Upper lobe of right lung (tissue), 1 donor: ENCODE measurements around the gene EBF4. TPM values are rescaled to one million over a fixed set of nuclear protein-coding genes. Genes with fewer than 3 reads are reported as not detected.

Experiments used
- ATAC-seq: fragments of 200-7000 bp; cut with Tn5 transposase; one replicate; pipeline ENCODE4 v1.9.1; 2020; ENCODE audit warnings: mild to moderate bottlenecking, moderate library complexity
- DNase-seq: peaks from one replicate; pipeline ENCODE4 v3.0.0-alpha.2; 2020
- H3K27ac ChIP-seq: fragments of 200-600 bp; one replicate; pipeline ENCODE4 v1.8.0; 2022
- H3K27me3 ChIP-seq: fragments of 200-600 bp; one replicate; pipeline ENCODE4 v1.8.0; 2022; ENCODE audit warnings: mild to moderate bottlenecking
- H3K36me3 ChIP-seq: fragments of 200-600 bp; one replicate; pipeline ENCODE4 v1.8.0; 2022
- H3K4me1 ChIP-seq: fragments of 200-600 bp; one replicate; pipeline ENCODE4 v1.8.0; 2022
- H3K4me3 ChIP-seq: fragments of 200-600 bp; one replicate; pipeline ENCODE4 v1.8.0; 2022; ENCODE audit warnings: mild to moderate bottlenecking
- H3K9me3 ChIP-seq: fragments of 200-600 bp; one replicate; pipeline ENCODE4 v1.8.0; 2022
- CTCF ChIP-seq: fragments of 200-600 bp; IDR thresholded peaks from one replicate; pipeline ENCODE4 v1.8.0; 2022; ENCODE audit warnings: antibody characterized with exemption
- intact Hi-C: fragments of 100-400 bp; cut with DNase I; formaldehyde crosslinking; loops from one replicate; pipeline ENCODE4 v1.11.0; 2022
- total RNA-seq: library from RNA; stranded (reverse); fragmentation: NEBNext Ultra II Directional; extraction: Animal tissue kit (Norgen Biotek cat#: 25700); gene quantifications from one replicate; pipeline ENCODE4 v1.2.1, GENCODE V29; 2021
- donor health status: DM: no; HTN: yes; CAD: no; lungs with severe emphysema.

EBF4 gene
- total RNA-seq, 1 donor from 2014 or later, result 19.5 TPM

- no peak overlapping the region for H3K27ac ChIP-seq
- DNase-seq, result no peak
- no peaks in the 10 kb centered on the region for H3K9me3 ChIP-seq
- H3K4me3 ChIP-seq, result no peak overlapping the region
- H3K4me1 ChIP-seq, result no peaks in the 10 kb centered on the region
- no peaks in the 10 kb centered on the region for H3K36me3 ChIP-seq
- intact Hi-C loops, result no loop called here
- no peak for ATAC-seq
- TF ChIP-seq CTCF, result no peak
- H3K27me3 ChIP-seq, result no peaks in the 10 kb centered on the region
Observed at GRCh38 chr20:2739042-2739398, 46.4 kb downstream of the EBF4 start.

GRCh38 chr20:2740702-2741101, 48.1 kb downstream of the EBF4 start:
- Histone ChIP-seq H3K27ac (no peak overlapping the region), H3K4me1 (no peaks in the 10 kb centered on the region), H3K36me3 (no peaks in the 10 kb centered on the region), H3K27me3 (no peaks in the 10 kb centered on the region), H3K9me3 (no peaks in the 10 kb centered on the region), H3K4me3 (no peak overlapping the region)
- ATAC-seq (no peak), DNase-seq (no peak)
- TF ChIP-seq CTCF, result no peak
- intact Hi-C loops, result no loop called here

- DNase-seq (no peak), ATAC-seq (no peak)
- Histone ChIP-seq H3K36me3 (no peaks in the 10 kb centered on the region), H3K9me3 (no peaks in the 10 kb centered on the region), H3K27me3 (no peaks in the 10 kb centered on the region), H3K4me1 (no peaks in the 10 kb centered on the region), H3K4me3 (no peak overlapping the region), H3K27ac (no peak overlapping the region)
- intact Hi-C loops, result no loop called here
- TF ChIP-seq CTCF, result no peak
Observed at GRCh38 chr20:2741463-2741862, 48.9 kb downstream of the EBF4 start.

GRCh38 chr20:2741881-2742280, 49.3 kb downstream of the EBF4 start:
- no peaks in the 10 kb centered on the region for H3K27me3 ChIP-seq
- H3K9me3 ChIP-seq, result no peaks in the 10 kb centered on the region
- DNase-seq (no peak), ATAC-seq (no peak)
- intact Hi-C loops, result no loop called here
- H3K27ac ChIP-seq, result no peak overlapping the region
- H3K36me3 ChIP-seq, result no peaks in the 10 kb centered on the region
- no peak for TF ChIP-seq CTCF
- no peak overlapping the region for H3K4me3 ChIP-seq
- H3K4me1 ChIP-seq, result no peaks in the 10 kb centered on the region

GRCh38 chr20:2742431-2742830, 49.9 kb downstream of the EBF4 start:
- H3K4me3 ChIP-seq, result no peak overlapping the region
- H3K4me1 ChIP-seq, result no peaks in the 10 kb centered on the region
- H3K9me3 ChIP-seq, result no peaks in the 10 kb centered on the region
- ATAC-seq (no peak), DNase-seq (no peak)
- TF ChIP-seq CTCF, result no peak
- H3K27me3 ChIP-seq, result no peaks in the 10 kb centered on the region
- no peak overlapping the region for H3K27ac ChIP-seq
- no peaks in the 10 kb centered on the region for H3K36me3 ChIP-seq
- intact Hi-C loops, result no loop called here

GRCh38 chr20:2742934-2743559, 50.5 kb downstream of the EBF4 start:
- Histone ChIP-seq H3K4me1 (no peaks in the 10 kb centered on the region), H3K27me3 (no peaks in the 10 kb centered on the region), H3K4me3 (no peak overlapping the region), H3K27ac (no peak overlapping the region), H3K36me3 (no peaks in the 10 kb centered on the region), H3K9me3 (no peaks in the 10 kb centered on the region)
- DNase-seq, result peak; percentile 77
- intact Hi-C loops, result no loop called here
- ATAC-seq, result peak; percentile 84
- peak; percentile 86 for TF ChIP-seq CTCF
